Esophagus muscularis mucosa (tissue), 4 donors: ENCODE data around the gene ELANE. TPM values are rescaled to one million over a fixed set of nuclear protein-coding genes. Genes with fewer than 3 reads are reported as not detected.

Experiments
- DNase-seq: peaks from one replicate; pipeline ENCODE4 v3.0.0-alpha.2; 2017; ENCODE audit errors: extremely low spot score
- H3K27ac ChIP-seq, 4 donors: fragments of 200-600 bp; sonication (generic); replicated peaks in 1 of 4; 1 replicate in 3 of 4; 2 replicates in 1 of 4; pipeline ENCODE4 v1.5.1; 2016 to 2019; ENCODE audit warnings: mild to moderate bottlenecking in 1 of 4
- H3K27me3 ChIP-seq, 4 donors: fragments of 200-600 bp; sonication (generic); one replicate each; pipeline versions ENCODE4 v1.5.1 to v1.6.0; 2016 to 2019
- H3K36me3 ChIP-seq, 4 donors: fragments of 200-600 bp; sonication (generic); one replicate each; pipeline ENCODE4 v1.5.1; 2016 to 2019
- H3K4me1 ChIP-seq, 4 donors: fragments of 200-600 bp; sonication (generic); one replicate each; pipeline ENCODE4 v1.5.1; 2016 to 2019
- H3K4me3 ChIP-seq, 4 donors: fragments of 200-600 bp; sonication (generic); 1 replicate in 2 of 4; 2 replicates in 2 of 4; pipeline ENCODE4 v1.5.1; 2016 to 2019; ENCODE audit warnings: mild to moderate bottlenecking in 4 of 4, moderate library complexity in 1 of 4
- H3K9me3 ChIP-seq, 4 donors: fragments of 200-600 bp; sonication (generic); 1 replicate in 3 of 4; 2 replicates in 1 of 4; pipeline ENCODE4 v1.5.1; 2016 to 2019
- CTCF ChIP-seq, 3 experiments: fragments of 200-600 bp in 2 of 3; fragments of 450-650 bp in 1 of 3; sonication (generic) in 2 of 3; IDR thresholded peaks; one replicate each; pipeline ENCODE4 v1.5.1; 2017 to 2019; ENCODE audit warnings: antibody characterized with exemption in 3 of 3, mild to moderate bottlenecking in 2 of 3, moderate library complexity in 1 of 3
- EP300 ChIP-seq: sonication (generic); formaldehyde crosslinking; IDR thresholded peaks from one replicate; pipeline ENCODE4 v1.6.1; 2017; ENCODE audit warnings: antibody characterized with exemption
- POLR2A ChIP-seq: fragments of 450-650 bp; IDR thresholded peaks from one replicate; pipeline ENCODE4 v1.6.1; 2017; ENCODE audit warnings: antibody characterized with exemption, moderate library complexity, mild to moderate bottlenecking, low read depth
- POLR2AphosphoS5 ChIP-seq, 2 donors: sonication (generic); formaldehyde crosslinking; IDR thresholded peaks; one replicate each; pipeline ENCODE4 v1.6.1; 2017; ENCODE audit warnings: antibody characterized with exemption in 2 of 2
- WGBS: methylation state at CpG from one replicate; pipeline ENCODE4 v1.1.5; 2018; 5-methylcytosine and 5-hydroxymethylcytosine counted together
- intact Hi-C: fragments of 100-400 bp; cut with DNase I; formaldehyde crosslinking; loops from one replicate; pipeline ENCODE4 v1.15.1; 2023
- total RNA-seq, 4 donors: library from RNA; depleted of rRNA; stranded (reverse); fragments of >200 nt; gene quantifications; one replicate each; pipeline versions ENCODE4 v1.1.0 to v1.2.1, GENCODE V29; 2016

Gene ELANE
- total RNA-seq, 4 donors from 2014 or later: 0.45 to 3.3 (median 1.6) TPM

- H3K27ac ChIP-seq: no peak overlapping the region
- intact Hi-C loops: no loop called here
- H3K36me3 ChIP-seq: no peaks in the 10 kb centered on the region
- H3K4me1 ChIP-seq: peaks cover 9 to 32% (median 28%) of the 10 kb centered on the region in 4 donors
- 78% methylated on average over 6 of the region's 6 CpGs for WGBS
- H3K9me3 ChIP-seq: no peaks in the 10 kb centered on the region
- no peak for TF ChIP-seq EP300
- no peak overlapping the region for H3K4me3 ChIP-seq
- peaks cover 0 to 73% (median 21%) of the 10 kb centered on the region in 4 donors for H3K27me3 ChIP-seq
- DNase-seq: no peak
Observed at GRCh38 chr19:854549-854948, 2.4 kb downstream of the ELANE start.

- no peak for DNase-seq
- no peak for TF ChIP-seq POLR2AphosphoS5 (IDR thresholded peaks at IDR 0.05)
- TF ChIP-seq EP300: no peak
- no peak for TF ChIP-seq CTCF (IDR thresholded peaks at IDR 0.05)
- TF ChIP-seq POLR2A: no peak
- WGBS: 90% methylated on average over 7 of the region's 12 CpGs
- intact Hi-C loops: no loop called here
- Histone ChIP-seq H3K36me3 (no peaks in the 10 kb centered on the region), H3K4me1 (peaks cover 9 to 36% (median 30%) of the 10 kb centered on the region in 4 donors), H3K27ac (no peak overlapping the region), H3K4me3 (no peak overlapping the region), H3K9me3 (no peaks in the 10 kb centered on the region), H3K27me3 (peaks cover 0 to 79% (median 27%) of the 10 kb centered on the region in 4 donors)
Observed at GRCh38 chr19:855142-855541, 3.0 kb downstream of the ELANE start.

GRCh38 chr19:855566-856120 lies 3.5 kb downstream of the ELANE start:
- H3K4me1 ChIP-seq: peaks cover 11 to 36% (median 30%) of the 10 kb centered on the region in 4 donors
- no peak for DNase-seq
- TF ChIP-seq POLR2AphosphoS5 (IDR thresholded peaks at IDR 0.05): no peak
- TF ChIP-seq EP300: no peak
- TF ChIP-seq POLR2A: no peak
- no peak for TF ChIP-seq CTCF (IDR thresholded peaks at IDR 0.05)
- no peak overlapping the region for H3K27ac ChIP-seq
- H3K36me3 ChIP-seq: no peaks in the 10 kb centered on the region
- H3K9me3 ChIP-seq: no peaks in the 10 kb centered on the region
- H3K4me3 ChIP-seq: no peak overlapping the region
- intact Hi-C loops: no loop called here
- 73% methylated on average over 27 of the region's 40 CpGs for WGBS
- H3K27me3 ChIP-seq: peaks cover 0 to 84% (median 31%) of the 10 kb centered on the region in 4 donors

GRCh38 chr19:858284-858683 lies 6.2 kb downstream of the ELANE start:
- TF ChIP-seq CTCF (IDR thresholded peaks at IDR 0.05) (no peak), EP300 (no peak), POLR2AphosphoS5 (IDR thresholded peaks at IDR 0.05) (no peak), POLR2A (no peak)
- no peaks in the 10 kb centered on the region for H3K9me3 ChIP-seq
- no peak for DNase-seq
- H3K36me3 ChIP-seq: no peaks in the 10 kb centered on the region
- H3K4me3 ChIP-seq: no peak overlapping the region
- peaks cover 0 to 88% (median 31%) of the 10 kb centered on the region in 4 donors for H3K27me3 ChIP-seq
- peak overlapping the region in 2 of 4 donors; percentile 65 to 79 for H3K27ac ChIP-seq
- H3K4me1 ChIP-seq: peaks cover 11 to 36% (median 35%) of the 10 kb centered on the region in 4 donors
- intact Hi-C loops: loop anchor here (2.0 kb wide), 1 partner anchor 63 kb away; no protein-coding TSS in a partner anchor
- WGBS: 92% methylated on average over 9 of the region's 9 CpGs

GRCh38 chr19:858868-859843 lies 7.1 kb downstream of the ELANE start, which contains the start of gene CFD:
CFD (plus strand) TSS chr19:859664; CDS start chr19:859690, 26 bp downstream.
- DNase-seq: no peak
- Histone ChIP-seq H3K9me3 (no peaks in the 10 kb centered on the region), H3K4me3 (peak within 1 kb of the TSS; percentile 47 to 63 (median 48)), H3K4me1 (peaks cover 16 to 45% (median 42%) of the 10 kb centered on the region in 4 donors), H3K27me3 (peaks cover 0 to 83% (median 29%) of the 10 kb centered on the region in 4 donors), H3K27ac (peak within 1 kb of the TSS; percentile 58 to 79 (median 66)), H3K36me3 (no peaks in the 10 kb centered on the region)
- no peak for TF ChIP-seq EP300
- peak; percentile 56 for TF ChIP-seq POLR2A
- peak; percentile 27 to 85 for TF ChIP-seq POLR2AphosphoS5 (IDR thresholded peaks at IDR 0.05)
- TF ChIP-seq CTCF (IDR thresholded peaks at IDR 0.05): no peak
- WGBS: 49% methylated on average over 12 of the region's 24 CpGs
- intact Hi-C loops: loop anchor here (2.0 kb wide), 1 partner anchor 62 kb away; no protein-coding TSS in a partner anchor
